Measurements from ENCODE around the gene IP6K1.

Gene IP6K1

GRCh38 chr3:49723628-49724551 lies 62.5 kb downstream of the IP6K1 start, which contains the start of gene GMPPB (continued):
- TF ChIP-seq ATF2 (tag by site-specific recombination; IDR thresholded peaks at IDR 0.05; ENCODE audit: low read depth) (no peak), ZNF416 (tag by site-specific recombination; IDR thresholded peaks at IDR 0.05) (0 out of 2 replicates have a peak, but pooled peaks have one; percentile 18), ZSCAN16 (tag by site-specific recombination; IDR thresholded peaks at IDR 0.05) (no peak), ZNF521 (tag by site-specific recombination; IDR thresholded peaks at IDR 0.05) (no peak)
- TF ChIP-seq, protein P1, sequence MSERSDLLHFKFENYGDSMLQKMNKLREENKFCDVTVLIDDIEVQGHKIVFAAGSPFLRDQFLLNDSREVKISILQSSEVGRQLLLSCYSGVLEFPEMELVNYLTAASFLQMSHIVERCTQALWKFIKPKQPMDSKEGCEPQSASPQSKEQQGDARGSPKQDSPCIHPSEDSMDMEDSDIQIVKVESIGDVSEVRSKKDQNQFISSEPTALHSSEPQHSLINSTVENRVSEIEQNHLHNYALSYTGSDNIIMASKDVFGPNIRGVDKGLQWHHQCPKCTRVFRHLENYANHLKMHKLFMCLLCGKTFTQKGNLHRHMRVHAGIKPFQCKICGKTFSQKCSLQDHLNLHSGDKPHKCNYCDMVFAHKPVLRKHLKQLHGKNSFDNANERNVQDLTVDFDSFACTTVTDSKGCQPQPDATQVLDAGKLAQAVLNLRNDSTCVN (tag by site-specific recombination; optimal IDR thresholded peaks at IDR 0.05) = peak; percentile 67

DNA sequence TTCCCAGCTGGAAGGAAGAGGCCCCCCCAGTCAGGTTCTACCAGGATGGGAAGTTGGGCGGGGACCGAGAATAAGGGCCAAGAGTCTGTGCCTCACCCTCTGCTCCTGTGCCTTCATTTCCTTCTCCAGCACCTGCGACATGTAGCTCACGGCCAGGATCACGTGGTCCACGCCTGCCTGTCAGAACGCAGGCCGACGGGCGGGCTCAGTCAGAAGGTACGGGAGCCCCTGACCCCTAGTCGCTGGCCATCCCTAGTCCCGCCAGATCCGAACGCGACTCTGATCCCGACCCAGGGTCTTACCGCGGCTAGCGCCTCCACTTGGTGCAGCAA lies 63.1 kb downstream of the IP6K1 start:
- ChIA-PET POLR2A (interaction anchor here (0.5 to 1.7 kb wide), 7 partner anchors 8 to 1945 kb away, joined by 3 to 9 read pairs (median 4); partner anchors contain the start of gene IP6K1), CTCF (interaction anchor here (0.6 to 0.7 kb wide), 2 partner anchors 12 to 183 kb away, joined by 3 read pairs; no protein-coding TSS in a partner anchor)
- H3K36me3 ChIP-seq (ENCODE audit: control insufficient read depth in 2 of 2, insufficient read depth in 1 of 2, low read length in 2 of 2) = peaks cover 0 to 77% of the 10 kb centered on the region in 2 experiments; a peak in 1 of 3 replicates
- no peaks in the 10 kb centered on the region for H3K4me1 ChIP-seq (ENCODE audit: control insufficient read depth, insufficient read depth, low read length)
- no peaks in the 10 kb centered on the region for H3K9me3 ChIP-seq (ENCODE audit: control insufficient read depth, insufficient read depth, low read depth, low read length)
- peak overlapping the region; percentile 90 for H3K4me3 ChIP-seq (ENCODE audit: low read depth, low read length)
- peak overlapping the region; percentile 87 for H3K27ac ChIP-seq (ENCODE audit: extremely low read depth, low read depth, low read length)
- TF ChIP-seq ZNF585B (tag by site-specific recombination; IDR thresholded peaks at IDR 0.05) (no peak), ZFP37 (tag by site-specific recombination; IDR thresholded peaks at IDR 0.05) (no peak)

DNA sequence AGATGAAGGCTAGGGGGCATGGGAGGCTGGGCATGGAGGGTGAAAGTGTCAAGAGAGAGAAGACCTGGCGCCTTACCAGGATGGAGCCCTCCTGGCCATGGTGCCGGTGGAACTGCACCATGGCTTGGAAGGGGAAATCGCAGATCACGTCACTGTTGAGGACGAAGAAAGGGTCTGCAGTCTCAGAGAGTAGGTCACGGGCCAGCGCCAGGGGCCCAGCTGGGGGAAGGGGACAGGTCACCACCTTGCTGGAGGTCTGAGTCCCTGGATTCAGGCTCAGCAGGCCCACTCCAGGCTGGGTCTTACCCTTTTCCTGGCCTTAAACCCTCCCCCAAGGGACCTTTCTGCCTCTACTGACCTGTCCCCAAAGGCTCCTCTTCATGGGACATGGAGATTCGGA lies 63.4 kb downstream of the IP6K1 start:
- Histone ChIP-seq H3K27ac (ENCODE audit: extremely low read depth, low read depth, low read length) (peak overlapping the region; percentile 87; the same call in 1 of the 2 replicates), H3K36me3 (ENCODE audit: control insufficient read depth in 2 of 2, insufficient read depth in 1 of 2, low read length in 2 of 2) (peaks cover 0 to 77% of the 10 kb centered on the region in 2 experiments; a peak in 1 of 3 replicates), H3K9me3 (ENCODE audit: control insufficient read depth, insufficient read depth, low read depth, low read length) (no peaks in the 10 kb centered on the region), H3K4me3 (ENCODE audit: low read depth, low read length) (peak overlapping the region; percentile 90), H3K4me1 (ENCODE audit: control insufficient read depth, insufficient read depth, low read length) (no peaks in the 10 kb centered on the region)
- ChIA-PET POLR2A (interaction anchor here (0.5 to 1.7 kb wide), 5 partner anchors 8 to 586 kb away, joined by 3 to 9 read pairs (median 4); no protein-coding TSS in a partner anchor), CTCF (interaction anchor here (0.6 to 0.7 kb wide), 2 partner anchors 13 to 184 kb away, joined by 3 read pairs; no protein-coding TSS in a partner anchor)
- TF ChIP-seq BCL11B (tag by site-specific recombination; IDR thresholded peaks at IDR 0.05; ENCODE audit: low read depth) (0 out of 2 replicates have a peak, but pooled peaks have one; percentile 14), ZNF248 (tag by site-specific recombination; IDR thresholded peaks at IDR 0.05) (no peak)

GRCh38 chr3:49721896-49722781 lies 64.2 kb downstream of the IP6K1 start:
- TF ChIP-seq ZBTB17 (tag by site-specific recombination; IDR thresholded peaks at IDR 0.05) = no peak
- peak; percentile 85 for TF ChIP-seq SCRT2 (tag by site-specific recombination; IDR thresholded peaks at IDR 0.05)
- TF ChIP-seq ZNF645 (tag by site-specific recombination; IDR thresholded peaks at IDR 0.05) = no peak
- no peak for TF ChIP-seq IKZF3 (tag by site-specific recombination; IDR thresholded peaks at IDR 0.05)
- no peak for TF ChIP-seq ZNF280D (tag by site-specific recombination; IDR thresholded peaks at IDR 0.05)
- no peak for TF ChIP-seq ZNF211 (tag by site-specific recombination; IDR thresholded peaks at IDR 0.05; ENCODE audit: low read depth)
- TF ChIP-seq SCRT1 (tag by site-specific recombination; IDR thresholded peaks at IDR 0.05; ENCODE audit: borderline replicate concordance) = peak; percentile 59; the same call in 1 of the 2 replicates
- ChIA-PET POLR2A (interaction anchor here (0.6 to 1.2 kb wide), 2 partner anchors 64 to 1111 kb away, joined by 5 to 7 read pairs; partner anchors contain the start of gene IP6K1), CTCF (no interaction called here)
- Histone ChIP-seq H3K9me3 (ENCODE audit: control insufficient read depth, insufficient read depth, low read depth, low read length) (no peaks in the 10 kb centered on the region), H3K4me1 (ENCODE audit: control insufficient read depth, insufficient read depth, low read length) (no peaks in the 10 kb centered on the region), H3K36me3 (ENCODE audit: control insufficient read depth in 2 of 2, insufficient read depth in 1 of 2, low read length in 2 of 2) (peaks cover 0 to 76% of the 10 kb centered on the region in 2 experiments; a peak in 1 of 3 replicates), H3K27ac (ENCODE audit: extremely low read depth, low read depth, low read length) (no peak overlapping the region), H3K4me3 (ENCODE audit: low read depth, low read length) (no peak overlapping the region; the same call in 1 of the 2 replicates)
